Vein endothelial cell (primary cell): Measurements from ENCODE around the gene DCTN3. TPM values are rescaled to one million over a fixed set of nuclear protein-coding genes. Genes with fewer than 3 reads are reported as not detected.

Experiments used
- small RNA-seq: library from RNA; depleted of rRNA; stranded (forward); fragments of <200 nt; gene quantifications from one replicate; pipeline ENCODE3, GENCODE V24; 2012
- total RNA-seq: library from RNA; depleted of rRNA; stranded (reverse); fragments of >200 nt; gene quantifications from 2 replicates; pipeline ENCODE4 v1.2.3, GENCODE V29; 2012

The DCTN3 gene
- total RNA-seq: 63.0 and 65.0 TPM in 2 replicates

DNA sequence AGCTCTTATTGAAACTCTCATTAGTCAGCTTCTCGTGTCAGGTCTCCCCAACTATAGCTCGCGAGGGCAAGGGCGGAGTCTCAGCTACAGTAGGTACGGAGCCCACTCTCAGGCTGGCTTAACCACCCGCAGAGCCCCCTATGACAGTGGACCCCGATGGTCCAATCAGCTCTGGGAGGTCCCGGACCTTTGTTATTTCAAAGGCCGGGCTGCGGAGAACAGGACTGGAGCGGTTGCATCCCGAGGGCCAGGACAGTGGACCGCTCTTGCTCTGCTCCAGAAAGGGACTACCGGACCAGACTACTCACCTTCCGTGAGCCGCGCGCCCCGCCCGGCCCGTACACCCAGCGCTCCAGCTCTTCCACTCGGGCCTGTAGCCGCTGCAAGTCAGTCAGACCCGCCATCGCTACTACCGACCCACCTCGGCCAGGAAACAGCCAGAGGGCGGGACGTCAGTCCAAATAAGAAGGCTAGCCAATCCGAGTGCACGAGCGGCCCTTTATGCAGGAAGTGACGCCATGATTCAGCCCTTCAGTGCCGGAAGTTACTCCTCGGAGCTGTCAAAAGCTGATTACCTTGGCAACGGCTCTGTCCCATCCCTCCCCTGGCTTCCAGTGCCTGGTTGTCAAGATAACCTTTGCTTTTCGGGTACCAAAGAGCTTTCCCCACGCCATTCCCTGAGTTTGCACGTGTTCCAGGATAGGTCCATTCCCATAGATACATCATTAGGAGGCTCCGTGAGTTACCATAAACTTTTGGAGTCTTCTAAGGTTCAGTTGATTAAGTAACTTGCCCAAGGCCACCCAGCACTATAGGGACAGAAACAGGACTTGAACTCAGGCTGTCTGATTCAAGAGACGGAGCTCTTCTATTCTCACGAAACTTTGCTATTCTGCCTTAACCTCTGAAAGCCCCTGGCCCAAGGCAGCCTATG is at the start of gene DCTN3:
Gene DCTN3, minus strand, starts transcription at position 435 of the 934 bp plus-strand sequence. Its CDS starts 31 bp downstream, at position 404.

GRCh38 chr9:34662526-34663302 is 42.4 kb upstream of the DCTN3 start, which contains the start of gene CCL27:
TSS of gene CCL27 (minus strand) at chr9:34662657. CDS start at chr9:34662633, 24 bp downstream.

DNA sequence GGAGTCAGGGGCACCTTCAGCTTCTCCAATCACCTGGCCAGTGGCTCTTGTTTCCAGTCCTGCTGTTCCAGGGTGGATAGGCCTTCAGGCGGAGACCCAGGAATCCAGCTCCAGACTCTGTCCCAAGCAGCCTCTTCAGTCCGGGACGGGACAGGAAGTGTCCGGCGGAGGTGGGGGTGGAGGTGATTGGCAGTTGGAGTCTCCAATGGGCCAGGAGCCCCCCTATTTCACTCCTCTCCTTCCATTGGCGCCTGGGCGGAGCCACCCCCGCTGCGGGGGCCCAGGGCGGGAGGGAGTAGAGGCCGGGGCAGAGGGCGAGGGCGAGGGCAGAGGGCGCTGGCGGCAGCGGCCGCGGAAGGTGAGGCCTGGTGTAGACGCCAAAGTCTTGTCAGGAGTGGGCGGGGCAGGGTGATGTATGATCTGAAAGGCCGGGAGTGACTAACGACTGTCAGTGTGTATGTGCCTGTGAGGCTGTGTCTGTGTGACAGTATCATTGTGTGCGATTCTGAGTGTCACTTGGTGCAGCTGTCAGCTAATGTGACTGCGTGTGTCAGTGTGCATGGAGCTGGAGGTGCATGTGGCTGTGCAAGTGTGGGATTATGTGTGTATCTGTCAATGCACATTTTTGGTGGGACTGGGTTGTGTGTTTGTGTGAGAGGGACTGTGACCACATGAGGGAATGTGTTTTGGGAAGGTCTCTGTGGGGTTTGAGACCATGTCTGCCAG is 31.7 kb upstream of the DCTN3 start, which contains the start of gene IL11RA:
Gene IL11RA, plus strand, starts transcription at position 310 of the 726 bp plus-strand sequence. CDS start 3,033 bp downstream, outside the sequence.

DNA sequence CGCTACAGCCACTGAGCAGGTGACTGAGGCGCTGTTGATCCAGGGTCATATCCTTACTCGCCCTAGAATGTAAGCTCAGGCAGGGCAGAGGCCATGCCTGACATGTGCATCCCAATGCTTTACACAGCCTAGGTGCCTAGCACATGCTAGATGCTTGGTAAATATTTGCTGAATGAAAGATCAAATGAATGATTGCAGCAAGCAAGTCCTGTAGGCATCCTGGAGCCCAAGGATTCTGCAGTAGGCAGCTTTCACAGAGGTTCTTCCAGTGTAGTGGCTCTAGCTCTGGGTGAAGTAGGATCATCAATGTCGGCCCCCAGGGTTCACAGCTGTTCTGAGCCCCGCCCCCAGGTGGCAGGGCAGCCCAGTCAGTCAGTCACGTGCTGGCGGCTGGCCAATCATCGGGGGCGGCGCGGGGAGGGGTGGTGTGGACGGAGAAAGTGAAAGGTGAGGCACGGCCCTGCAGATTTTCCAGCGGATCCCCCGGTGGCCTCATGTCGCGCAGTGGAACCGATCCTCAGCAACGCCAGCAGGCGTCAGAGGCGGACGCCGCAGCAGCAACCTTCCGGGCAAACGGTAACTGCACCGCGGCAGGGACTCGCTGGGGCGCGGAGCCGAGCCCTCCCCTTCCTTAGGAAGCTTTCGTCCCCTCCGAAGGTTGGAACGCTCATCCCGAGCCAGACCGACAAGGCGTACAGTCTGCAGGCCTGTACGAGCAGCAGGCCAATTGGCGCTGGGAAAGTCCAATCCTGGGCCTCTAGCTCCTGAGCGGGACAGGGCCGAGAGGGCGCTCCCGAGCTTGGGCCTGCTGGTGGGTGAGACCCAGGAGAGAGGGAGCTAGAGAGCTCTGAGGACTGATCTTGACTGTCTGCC is 26.2 kb upstream of the DCTN3 start, which contains the start of gene GALT:
Gene GALT, plus strand, starts transcription at position 465 of the 873 bp plus-strand sequence. Its CDS starts 30 bp downstream, at position 495.

DNA sequence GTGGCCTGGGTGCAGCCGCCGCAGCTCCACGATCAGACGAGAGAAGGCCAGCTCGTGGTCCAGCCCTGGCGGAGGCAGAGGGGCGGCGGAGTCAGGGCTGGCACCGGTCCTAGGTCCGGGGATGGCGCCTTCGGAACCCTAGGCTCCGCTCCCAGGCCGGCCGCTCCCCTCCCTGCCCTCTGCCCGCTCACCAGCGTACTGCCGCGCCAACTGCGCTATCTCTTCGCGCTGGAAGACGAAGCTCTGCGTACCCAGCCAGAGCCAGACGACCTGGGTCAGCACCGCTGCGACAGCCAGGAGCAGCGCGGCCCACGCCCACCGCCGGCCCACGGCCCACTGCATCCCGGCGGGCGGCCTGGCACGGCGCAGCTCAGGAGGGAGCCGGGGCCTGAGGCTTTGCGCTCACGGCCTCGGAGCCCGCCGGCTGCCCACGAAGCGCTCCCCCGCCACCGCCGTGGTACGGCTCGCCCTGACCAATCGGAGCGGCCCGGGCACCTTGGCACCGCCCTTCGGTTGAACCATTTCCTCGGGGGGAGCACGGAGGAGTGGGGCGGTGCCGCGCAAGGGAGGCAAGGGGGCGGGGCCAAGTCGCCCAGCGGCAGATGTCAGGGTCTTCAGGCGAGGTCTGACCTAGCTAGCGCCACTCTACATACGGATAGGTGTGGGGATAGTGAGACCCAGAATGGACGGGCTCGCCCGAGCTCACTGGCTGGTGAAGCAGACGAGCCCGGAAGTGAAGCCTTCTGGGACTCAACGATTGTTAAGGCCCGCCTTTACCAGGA is 17.3 kb upstream of the DCTN3 start, which contains the start of gene SIGMAR1:
Gene SIGMAR1, minus strand, starts transcription at position 432 of the 782 bp plus-strand sequence. Its CDS starts 90 bp downstream, at position 342.

DNA sequence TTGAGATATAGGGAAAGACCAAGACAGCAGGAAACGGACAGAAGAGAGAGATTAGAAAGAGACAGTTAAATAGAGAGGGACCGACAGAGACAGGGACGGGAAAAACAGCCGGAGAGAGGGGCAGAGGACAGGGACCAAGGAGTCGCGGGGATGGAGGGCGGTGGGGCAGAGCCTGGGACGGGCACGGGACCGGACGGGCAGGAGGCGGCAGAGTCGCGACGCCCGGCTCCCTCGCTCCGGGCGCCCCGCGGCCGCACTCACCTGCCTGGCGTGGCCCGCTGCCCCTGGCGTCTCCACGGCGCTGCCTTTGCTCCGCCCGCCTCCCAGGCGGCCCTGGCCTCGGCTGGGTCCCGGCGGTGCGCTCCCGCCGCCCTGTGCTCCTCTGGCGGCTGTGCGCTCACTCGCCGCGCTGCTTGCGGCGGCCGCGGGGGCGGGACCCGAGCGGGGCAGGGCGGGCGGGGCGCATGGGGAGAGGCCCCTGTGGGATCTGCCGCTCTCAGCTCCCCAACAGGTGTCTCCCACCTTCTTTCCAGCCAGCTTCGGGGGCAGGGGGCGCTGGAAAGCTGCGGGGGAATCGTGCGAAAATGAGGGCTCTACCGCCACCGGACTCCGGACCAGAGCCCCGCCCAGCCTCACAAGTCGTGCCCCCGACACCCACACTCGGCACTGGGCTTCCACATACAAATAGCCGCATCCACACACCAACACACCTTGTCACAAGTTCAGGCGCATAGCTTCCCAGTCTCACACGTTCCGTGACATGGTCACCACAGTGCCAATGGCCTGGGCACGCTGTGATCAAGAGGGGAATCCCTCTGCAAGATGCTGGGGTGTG is 8.6 kb upstream of the DCTN3 start, which contains the start of gene ARID3C:
Gene ARID3C, minus strand, starts transcription at position 411 of the 835 bp plus-strand sequence. CDS start 1,052 bp downstream, outside the sequence.

DNA sequence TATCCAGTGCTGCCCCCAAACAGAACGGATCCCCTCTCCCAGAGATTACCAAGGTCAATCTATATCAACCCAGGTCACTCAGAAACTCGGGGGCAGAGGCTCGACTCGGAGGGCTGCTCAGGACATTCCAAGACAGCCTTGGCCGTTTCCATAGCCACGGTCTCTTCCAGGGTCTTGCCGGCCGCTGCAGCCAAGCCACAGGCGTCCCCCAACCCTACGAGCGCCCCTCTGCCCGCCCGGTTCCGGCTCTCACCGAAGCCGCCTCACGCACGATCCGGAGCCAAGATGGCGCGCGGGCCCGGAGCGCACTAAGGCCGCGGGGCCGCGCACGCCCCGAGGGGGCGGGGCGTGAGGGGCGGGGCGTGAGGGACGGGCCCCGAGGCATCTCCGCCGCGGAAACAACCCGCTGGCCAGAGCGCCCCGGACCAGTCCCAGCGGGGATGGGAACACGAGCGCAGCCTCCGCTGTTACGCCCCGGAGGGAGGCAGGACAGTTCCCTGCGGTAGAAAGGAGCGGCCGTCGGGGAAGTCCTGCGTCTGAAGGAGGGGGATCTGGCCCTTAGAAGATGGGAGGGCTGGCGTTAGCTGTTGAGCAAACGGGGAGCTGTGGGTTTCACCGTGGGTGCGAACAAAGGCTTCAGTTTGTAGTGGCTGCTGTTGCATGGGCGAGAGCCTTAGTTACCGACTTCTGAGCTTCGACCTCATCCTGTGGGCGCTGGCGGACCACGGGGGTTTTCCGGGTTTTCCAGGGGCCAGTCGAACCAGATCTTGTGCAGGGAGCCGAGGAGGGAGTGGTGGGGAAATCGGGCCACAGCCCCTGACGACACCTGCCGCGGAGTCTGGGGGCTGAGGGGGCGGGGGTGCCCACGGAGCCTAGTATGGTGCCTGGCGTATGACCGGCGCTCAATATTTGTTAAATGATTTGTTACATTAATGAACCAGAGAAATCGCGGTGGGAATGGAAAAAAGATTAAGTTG is 8.2 kb downstream of the DCTN3 start, which contains the start of gene RPP25L:
Gene RPP25L, minus strand, starts transcription at position 287 of the 977 bp plus-strand sequence. CDS start 801 bp downstream, outside the sequence.

DNA sequence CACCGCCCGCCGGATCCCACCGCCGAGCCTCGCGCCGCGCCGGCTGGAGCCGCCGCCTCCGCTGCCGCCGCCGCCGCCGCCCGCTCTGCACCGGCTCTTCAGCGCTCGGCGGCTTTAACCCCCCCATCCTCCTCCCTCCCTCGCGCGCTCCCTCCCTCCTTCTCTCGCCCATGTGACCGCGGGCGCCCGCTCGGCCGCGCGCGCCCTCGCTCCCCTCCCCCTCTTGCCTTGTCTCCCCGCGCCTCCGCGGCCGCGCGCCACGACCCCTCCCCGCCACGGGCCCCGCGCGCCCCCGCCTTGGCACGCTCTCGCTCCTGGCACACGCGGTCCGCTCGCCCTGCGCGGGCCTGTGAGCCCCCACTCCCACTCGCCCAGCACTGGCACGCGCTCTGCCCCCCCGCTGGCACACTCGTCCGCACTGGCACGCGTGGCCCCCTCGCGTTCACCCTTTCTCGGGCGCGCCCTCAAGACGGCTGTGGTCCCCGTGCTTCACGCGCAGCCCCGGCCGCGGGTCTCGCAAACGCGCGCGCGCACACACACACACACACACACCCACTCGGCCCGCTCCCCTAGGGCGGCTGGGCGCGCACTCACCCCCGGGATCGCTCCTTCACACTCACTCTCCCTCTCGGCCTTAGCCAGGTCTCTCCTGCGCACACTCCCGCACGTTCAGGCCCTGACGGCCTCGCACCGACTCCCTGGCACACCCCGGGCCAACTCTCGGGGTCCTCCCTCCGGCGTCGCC is 30.5 kb downstream of the DCTN3 start, which contains the start of gene CNTFR:
Gene CNTFR, minus strand, starts transcription at position 89 of the 745 bp plus-strand sequence. CDS start 20,743 bp downstream, outside the sequence.

Small RNA genes within 50 kb of the gene (small RNA-seq; reads per million reads assigned to genes)
- gene CCL27: not detected

Other genes starting within 250 kb of the DCTN3 start
- 3.6 and 6.1 TPM in 2 replicates for gene MYORG, start 243.6 kb downstream of the DCTN3 start, total RNA-seq
- 20.6 and 26.9 TPM in 2 replicates for gene FAM219A, start 161.9 kb downstream of the DCTN3 start, total RNA-seq
- gene DNAI1, start 161.7 kb downstream of the DCTN3 start, total RNA-seq: not detected in 2 replicates
- 0.29 TPM in 1 of 2 replicates, not detected in the other for gene ENHO, start 97.5 kb downstream of the DCTN3 start, total RNA-seq
- gene CNTFR, start 30.8 kb downstream of the DCTN3 start, total RNA-seq: not detected in 2 replicates
- 12.6 and 18.6 TPM in 2 replicates for gene RPP25L, start 8.4 kb downstream of the DCTN3 start, total RNA-seq
- gene ARID3C, start 8.6 kb upstream of the DCTN3 start, total RNA-seq: 0.33 TPM in 1 of 2 replicates, not detected in the other
- gene SIGMAR1, start 17.3 kb upstream of the DCTN3 start, total RNA-seq: 70.1 and 78.1 TPM in 2 replicates
- 32.3 and 40.2 TPM in 2 replicates for gene GALT, start 26.2 kb upstream of the DCTN3 start, total RNA-seq
- 7.8 and 12.4 TPM in 2 replicates for gene IL11RA, start 31.7 kb upstream of the DCTN3 start, total RNA-seq
- not detected in 2 replicates for gene CCL27, start 42.2 kb upstream of the DCTN3 start, total RNA-seq
- gene CCL19, start 70.8 kb upstream of the DCTN3 start, total RNA-seq: not detected in 2 replicates
- not detected in 2 replicates for gene CCL21, start 89.6 kb upstream of the DCTN3 start, total RNA-seq